GM19328 (cell line): ENCODE measurements around the gene MUC13.

Experiments used
- ATAC-seq: cut with Tn5 transposase; IDR thresholded peaks from one replicate; pipeline ENCODE4 v1.9.1; 2021; ENCODE audit warnings: mild to moderate bottlenecking, moderate library complexity; ENCODE audit not compliant: unreplicated experiment

The MUC13 gene

DNA sequence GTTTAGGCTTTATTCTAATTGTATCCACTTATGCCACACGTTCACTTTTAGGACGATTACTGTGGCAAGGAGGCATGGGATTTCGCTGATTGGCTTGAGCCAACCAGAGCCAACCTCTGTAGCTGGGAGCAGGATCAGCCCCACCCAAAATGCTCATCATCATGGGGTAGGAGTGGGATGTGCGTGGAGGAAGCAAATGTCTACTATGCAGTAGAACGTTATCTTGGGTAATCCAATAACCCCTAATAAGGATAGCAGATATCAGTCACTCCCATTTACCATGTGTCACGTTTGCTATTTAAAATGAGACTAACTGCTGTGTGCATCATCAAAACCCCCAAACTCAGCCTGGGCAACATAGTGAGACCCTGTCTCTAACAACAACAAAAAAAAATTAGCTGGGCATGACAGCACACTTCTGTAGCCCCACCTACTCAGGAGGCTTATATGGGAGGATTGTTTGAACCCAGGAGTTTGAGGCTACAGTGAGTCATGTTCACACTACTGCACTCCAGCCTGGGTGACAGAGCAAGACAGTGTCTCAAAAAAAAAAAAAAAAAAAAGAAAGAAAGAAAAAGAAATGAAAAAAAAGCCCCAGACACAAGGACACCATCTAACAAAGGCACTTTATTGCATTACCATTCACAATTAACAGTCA lies 29.6 kb downstream of the MUC13 start:
- ATAC-seq, result no peak

DNA sequence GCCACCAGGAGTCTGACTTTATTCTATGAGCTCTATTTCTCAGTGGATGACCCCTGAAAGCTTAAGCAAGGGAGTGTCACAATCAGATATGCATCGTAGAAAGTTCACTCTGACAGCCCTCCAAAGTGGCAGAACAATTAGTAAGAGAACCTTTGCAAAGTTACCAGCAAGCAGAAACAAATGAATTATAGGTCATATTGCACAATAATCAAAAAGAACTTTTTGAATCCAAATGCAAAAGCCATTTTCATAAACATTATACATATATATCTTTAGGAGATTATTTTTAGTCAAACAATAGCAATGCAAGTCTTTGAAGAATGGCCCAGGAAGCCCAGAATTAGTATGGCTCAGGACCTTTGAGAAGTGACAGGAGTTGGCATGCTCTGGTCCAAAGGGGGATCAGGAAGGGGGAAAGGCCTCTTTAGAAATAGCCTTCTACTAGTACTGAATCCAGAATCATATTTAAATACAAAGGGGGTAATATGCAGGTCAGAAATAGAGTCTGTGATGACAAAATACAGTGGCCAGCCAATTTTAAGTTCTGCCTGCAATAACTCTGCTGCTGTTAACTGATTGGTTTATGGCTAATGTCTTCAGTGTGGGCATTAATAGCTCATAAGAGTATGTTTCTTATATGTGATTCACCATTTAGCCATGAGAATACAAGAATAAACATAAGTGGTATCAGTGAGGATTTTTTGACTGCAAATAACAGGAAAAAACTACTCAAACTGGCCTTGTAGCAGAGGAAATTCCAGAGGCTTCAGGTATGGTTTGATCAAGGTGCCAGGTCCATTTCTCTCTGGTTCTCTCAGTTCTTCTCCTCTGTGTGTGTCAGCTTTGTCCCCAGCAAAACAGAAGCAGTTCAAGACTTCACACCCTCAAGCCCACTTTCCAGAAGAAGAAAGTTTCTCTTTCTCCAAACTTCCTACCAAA lies 30.4 kb downstream of the MUC13 start:
- ATAC-seq, result no peak

DNA sequence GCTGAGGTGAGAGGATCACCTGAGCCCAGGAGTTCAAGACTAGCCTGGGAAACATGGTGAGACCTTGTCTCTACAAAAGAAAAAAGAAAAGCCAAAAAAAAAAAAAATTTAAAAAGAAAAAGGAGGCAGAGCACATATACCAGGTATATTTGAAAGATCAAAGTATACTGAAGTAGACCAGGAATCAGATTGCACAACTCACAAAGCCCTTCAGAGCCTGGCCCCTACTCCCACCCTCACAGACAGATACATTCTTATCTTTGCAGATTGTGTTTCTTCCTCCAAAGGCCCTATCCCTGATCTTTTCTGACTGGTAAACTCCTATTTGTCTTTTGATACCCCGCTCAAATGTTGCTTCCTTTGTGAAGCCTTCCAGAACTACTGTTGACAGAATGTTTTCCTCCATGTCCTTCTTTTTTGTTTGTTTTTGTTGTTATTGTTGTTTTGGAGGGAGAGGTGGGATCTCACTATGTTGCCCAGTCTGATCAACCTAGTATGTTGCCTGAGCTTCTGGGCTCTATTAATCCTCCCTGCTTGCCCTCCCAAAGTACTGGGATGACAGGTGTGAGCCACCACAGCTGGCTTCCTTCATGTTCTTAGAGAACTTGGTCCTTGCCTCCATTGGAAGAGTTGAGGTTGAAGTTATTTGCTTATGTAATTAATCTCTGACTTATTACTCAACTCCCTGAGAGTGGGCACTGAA lies 37.6 kb downstream of the MUC13 start:
- ATAC-seq, result no peak

GRCh38 chr3:124895756-124896155 lies 38.8 kb downstream of the MUC13 start:
- ATAC-seq, result no peak

- no peak for ATAC-seq
Observed at GRCh38 chr3:124893526-124893925, 41.0 kb downstream of the MUC13 start.

DNA sequence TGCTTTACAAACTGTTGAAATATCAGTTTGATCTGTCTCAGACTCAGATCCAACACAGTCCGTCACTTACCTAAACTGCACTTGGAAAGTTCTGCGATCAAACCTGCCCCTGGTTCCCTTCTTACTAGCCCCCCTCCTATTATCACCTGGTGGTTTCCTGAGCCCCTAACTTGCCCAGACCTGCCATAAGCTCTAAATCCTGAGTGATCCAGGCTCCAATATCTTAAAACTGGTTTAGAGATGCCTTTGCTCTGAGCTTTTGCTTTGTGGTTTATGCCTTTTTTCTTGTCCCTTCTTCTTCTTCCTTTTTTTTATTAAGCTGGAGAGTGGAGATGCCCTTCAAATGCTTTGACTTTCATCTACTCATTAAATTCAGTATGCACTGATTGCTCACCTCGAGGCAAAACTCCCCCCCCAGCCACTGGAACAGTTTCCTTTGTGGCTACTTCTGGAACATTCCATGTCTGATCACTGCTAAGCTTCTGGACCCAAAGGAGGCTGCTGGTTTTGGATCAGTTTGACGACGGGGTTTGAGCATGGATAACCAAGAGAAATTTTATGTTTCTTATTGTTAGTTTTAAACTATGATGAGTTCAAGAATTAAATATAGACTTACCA lies 43.9 kb downstream of the MUC13 start:
- no peak for ATAC-seq

- ATAC-seq, result no peak
Observed at GRCh38 chr3:124888482-124889441, 45.8 kb downstream of the MUC13 start.

- no peak for ATAC-seq
Observed at GRCh38 chr3:124887932-124888298, 46.6 kb downstream of the MUC13 start.

- peak; percentile 59 for ATAC-seq
Observed at GRCh38 chr3:124887177-124887931, 47.2 kb downstream of the MUC13 start, which contains the start of gene ITGB5. Gene ITGB5, minus strand, starts transcription at chr3:124887365. Its CDS starts 365 bp downstream, at chr3:124887000.

- ATAC-seq, result peak; percentile 54
Observed at GRCh38 chr3:124886168-124887056, 48.1 kb downstream of the MUC13 start.

- no peak for ATAC-seq
Observed at GRCh38 chr3:124885466-124886167, 48.9 kb downstream of the MUC13 start.

DNA sequence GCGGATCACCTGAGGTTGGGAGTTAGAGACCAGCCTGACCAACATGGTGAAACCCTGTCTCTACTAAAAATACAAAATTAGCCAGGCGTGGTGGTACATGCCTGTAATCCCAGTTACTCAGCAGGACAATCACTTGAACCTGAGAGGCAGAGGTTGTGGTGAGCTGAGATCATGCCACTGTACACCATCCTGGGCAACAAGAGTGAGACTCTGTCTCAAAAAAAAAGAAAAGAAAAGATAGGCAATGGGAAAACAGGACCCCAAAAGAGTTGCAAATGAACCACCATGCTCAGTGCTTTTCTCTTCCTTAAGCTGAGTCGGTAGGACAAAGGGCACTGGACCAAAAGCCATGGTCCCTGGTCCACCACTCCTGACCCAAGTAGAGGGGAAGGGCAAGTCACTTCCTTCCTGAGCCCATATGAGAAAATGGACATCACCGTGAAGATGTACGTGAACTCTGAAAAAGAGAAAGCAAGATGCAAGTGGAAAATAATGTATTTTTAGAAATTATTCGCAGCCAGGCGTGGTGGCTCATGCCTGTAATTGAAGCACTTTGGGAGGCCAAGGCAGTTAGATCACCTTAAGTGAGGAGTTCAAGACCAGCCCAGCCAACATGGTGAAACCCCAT lies 50.0 kb downstream of the MUC13 start:
- no peak for ATAC-seq

DNA sequence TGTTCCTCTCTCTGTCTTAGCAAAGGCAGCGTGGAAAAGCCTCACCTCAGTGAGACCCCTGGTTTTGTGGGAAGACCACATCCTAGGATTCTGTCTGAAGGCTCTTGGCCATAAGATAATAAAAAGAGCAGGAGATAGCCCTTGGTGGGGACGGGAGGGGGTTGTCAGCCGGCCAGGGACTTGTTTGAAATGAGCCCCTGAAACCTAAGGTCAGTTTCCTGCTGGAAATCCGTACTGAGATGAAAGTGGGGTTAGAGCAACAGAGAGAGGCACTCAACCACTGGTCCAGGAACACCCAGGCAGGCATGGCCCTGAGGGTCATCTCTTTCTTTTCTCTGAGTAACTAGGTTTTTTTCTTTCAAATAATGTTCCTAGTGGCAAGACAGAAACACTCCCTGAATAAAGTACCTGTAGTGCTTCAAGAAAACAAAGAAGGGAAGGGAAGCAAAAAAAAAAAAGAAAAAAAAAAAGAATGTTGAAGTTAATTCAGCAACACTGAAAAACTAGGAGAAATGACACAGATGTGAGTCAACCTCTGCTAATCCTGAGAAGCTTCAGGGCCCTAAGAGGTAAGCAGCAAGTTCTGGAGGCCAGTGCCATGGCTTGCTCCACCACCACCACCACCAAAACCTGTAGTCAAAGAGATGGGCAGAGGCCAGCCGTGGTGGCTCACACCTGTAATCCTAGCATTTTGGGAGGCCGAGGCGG lies 50.6 kb downstream of the MUC13 start:
- ATAC-seq, result no peak

DNA sequence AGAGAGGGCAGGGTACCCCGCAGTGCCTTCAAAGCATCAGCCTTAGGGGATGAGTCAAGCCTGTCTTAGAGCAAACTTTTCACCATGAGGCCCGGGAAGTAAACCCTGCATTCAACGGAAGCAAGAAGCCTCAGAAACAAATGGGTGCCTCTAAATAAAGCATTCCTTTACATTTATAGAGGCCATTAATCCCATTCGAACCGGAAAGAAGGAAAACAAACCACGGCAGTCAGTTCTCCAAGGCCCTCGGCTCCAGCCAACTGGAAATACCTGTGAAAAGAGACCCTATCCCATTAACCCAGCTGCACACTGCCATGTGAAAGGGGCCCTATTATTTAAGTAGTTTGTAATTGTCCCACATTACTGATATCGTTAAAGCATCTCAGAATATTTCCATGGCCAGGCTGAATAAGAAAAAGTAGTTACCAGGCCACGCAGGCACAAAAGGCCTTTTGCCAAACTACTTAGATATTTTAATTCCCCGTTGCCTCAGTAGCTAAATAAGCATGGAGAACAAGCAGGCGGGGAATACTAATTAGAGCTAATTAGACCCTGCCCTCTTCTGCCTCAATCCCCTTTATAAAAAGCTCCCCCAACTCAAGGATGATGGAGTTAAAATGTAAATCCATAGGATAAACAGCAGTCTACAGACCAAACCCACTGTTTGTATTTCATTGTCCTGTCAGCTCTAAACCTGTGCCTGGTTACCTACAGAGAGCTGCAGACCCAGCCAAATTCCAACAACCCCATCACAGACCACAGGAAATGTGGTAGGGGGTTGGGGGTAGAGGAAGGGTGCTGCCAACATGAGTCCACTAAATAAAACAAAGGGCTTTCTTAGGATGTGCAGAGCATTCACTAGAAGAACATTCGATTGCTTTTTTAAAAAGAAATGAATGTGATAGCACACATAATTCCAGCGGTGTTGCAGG lies 51.5 kb downstream of the MUC13 start:
- ATAC-seq, result no peak

- ATAC-seq, result no peak
Observed at GRCh38 chr3:124881976-124882697, 52.4 kb downstream of the MUC13 start.
